NCI-H748 (cell line): ENCODE data around the gene OTOP3.

Experiments used
- DNase-seq: peaks from one replicate; lab custom pipeline; 2025; ENCODE audit not compliant: unreplicated experiment; lab: John Stamatoyannopoulos, UW

OTOP3 gene

GRCh38 chr17:74916851-74917199 lies 18.9 kb upstream of the OTOP3 start:
- DNase-seq, result no peak

- DNase-seq, result no peak
These were observed 18.3 kb upstream of the OTOP3 start for GRCh38 chr17:74917430-74917829.

- DNase-seq, result no peak
These were observed 16.8 kb upstream of the OTOP3 start for GRCh38 chr17:74918906-74919305.

GRCh38 chr17:74919440-74920305 lies 16.0 kb upstream of the OTOP3 start:
- no peak for DNase-seq

- no peak for DNase-seq
These were observed 15.4 kb upstream of the OTOP3 start for GRCh38 chr17:74920306-74920620.

- no peak for DNase-seq
These were observed 15.1 kb upstream of the OTOP3 start for GRCh38 chr17:74920642-74921025.

- DNase-seq, result no peak
These were observed 14.5 kb upstream of the OTOP3 start for GRCh38 chr17:74921026-74921681.

GRCh38 chr17:74921769-74922168 lies 13.9 kb upstream of the OTOP3 start:
- no peak for DNase-seq

GRCh38 chr17:74922172-74922571 lies 13.5 kb upstream of the OTOP3 start:
- DNase-seq, result no peak

GRCh38 chr17:74922694-74923537 lies 12.8 kb upstream of the OTOP3 start, which contains the start of gene USH1G:
Gene USH1G (minus strand): TSS chr17:74923255. CDS start chr17:74923073, 182 bp downstream.
- peak; percentile 26 for DNase-seq

GRCh38 chr17:74923538-74924249 lies 12.0 kb upstream of the OTOP3 start:
- DNase-seq, result peak; percentile 45

- DNase-seq, result peak; percentile 33
These were observed 11.3 kb upstream of the OTOP3 start, which contains the start of gene OTOP2 for GRCh38 chr17:74924250-74924948. Gene OTOP2 (plus strand): TSS chr17:74924273. CDS start chr17:74924633, 360 bp downstream.

GRCh38 chr17:74925242-74925641 lies 10.5 kb upstream of the OTOP3 start:
- no peak for DNase-seq

- no peak for DNase-seq
These were observed 6.9 kb upstream of the OTOP3 start for GRCh38 chr17:74928786-74929185.

GRCh38 chr17:74930535-74931036 lies 5.1 kb upstream of the OTOP3 start:
- no peak for DNase-seq

GRCh38 chr17:74935048-74935447 lies 650 bp upstream of the OTOP3 start:
- no peak for DNase-seq

GRCh38 chr17:74936470-74936799 lies 737 bp downstream of the OTOP3 start:
- no peak for DNase-seq

GRCh38 chr17:74937064-74938051 lies 1.7 kb downstream of the OTOP3 start:
- no peak for DNase-seq
